SK-N-SH treated with all-trans-retinoic acid at 6 μM for 48 hours (cell line): Measurements from ENCODE around the gene FAM8A1.

ENCODE experiments used
- ARNTL ChIP-seq: fragments of 450-650 bp; formaldehyde crosslinking; IDR thresholded peaks from 2 replicates; pipeline ENCODE4 v1.5.0; 2020; ENCODE audit warnings: low read depth, mild to moderate bottlenecking, moderate library complexity, borderline replicate concordance
- CSRNP3 ChIP-seq: fragments of 250-450 bp; sonication (Bioruptor Pico); IDR thresholded peaks from 2 replicates; pipeline ENCODE4 v1.5.1; 2021; ENCODE audit warnings: mild to moderate bottlenecking, moderate library complexity
- ESRRG ChIP-seq: fragments of 250-450 bp; sonication (Bioruptor Pico); IDR thresholded peaks from 2 replicates; pipeline ENCODE4 v1.6.1; 2021; ENCODE audit warnings: mild to moderate bottlenecking
- ISL1 ChIP-seq: fragments of 250-450 bp; sonication (Bioruptor Pico); IDR thresholded peaks from 2 replicates; pipeline ENCODE4 v2.1.2; 2022; ENCODE audit warnings: mild to moderate bottlenecking, moderate library complexity
- PATZ1 ChIP-seq: fragments of 250-450 bp; sonication (Bioruptor Pico); IDR thresholded peaks from 2 replicates; pipeline ENCODE4 v1.8.0; 2020; ENCODE audit warnings: mild to moderate bottlenecking, moderate library complexity, borderline replicate concordance
- POU6F1 ChIP-seq: fragments of 250-450 bp; sonication (Bioruptor Pico); IDR thresholded peaks from 2 replicates; pipeline ENCODE4 v1.8.0; 2021; ENCODE audit warnings: low read depth, mild to moderate bottlenecking, moderate library complexity, borderline replicate concordance
- RARB ChIP-seq: fragments of 250-450 bp; sonication (Bioruptor Pico); IDR thresholded peaks from 2 replicates; pipeline ENCODE4 v1.8.0; 2021; ENCODE audit warnings: mild to moderate bottlenecking, moderate library complexity
- TCF4 ChIP-seq: fragments of 250-450 bp; sonication (Bioruptor Pico); IDR thresholded peaks from 2 replicates; pipeline ENCODE4 v1.8.0; 2021; ENCODE audit warnings: mild to moderate bottlenecking, moderate library complexity, borderline replicate concordance
- TOX ChIP-seq: fragments of 250-450 bp; sonication (Bioruptor Pico); IDR thresholded peaks from 2 replicates; pipeline ENCODE4 v1.8.0; 2021; ENCODE audit warnings: mild to moderate bottlenecking, moderate library complexity, borderline replicate concordance
- ZFP3 ChIP-seq: fragments of 250-450 bp; sonication (Bioruptor Pico); IDR thresholded peaks from 2 replicates; pipeline ENCODE4 v1.5.0; 2020; ENCODE audit warnings: mild to moderate bottlenecking, moderate library complexity
- ZFP30 ChIP-seq: fragments of 450-650 bp; formaldehyde crosslinking; IDR thresholded peaks from 2 replicates; pipeline ENCODE4 v1.5.0; 2022; ENCODE audit warnings: mild to moderate bottlenecking, moderate library complexity
- ZNF565 ChIP-seq: fragments of 450-650 bp; formaldehyde crosslinking; conservative IDR thresholded peaks from 2 replicates; pipeline ENCODE4 v1.5.0; 2020; ENCODE audit warnings: low read depth, mild to moderate bottlenecking, moderate library complexity
- ZNF70 ChIP-seq: fragments of 450-650 bp; formaldehyde crosslinking; IDR thresholded peaks from 2 replicates; pipeline ENCODE4 v1.5.0; 2020; ENCODE audit warnings: mild to moderate bottlenecking, moderate library complexity
- ZNF8 ChIP-seq: fragments of 450-650 bp; formaldehyde crosslinking; IDR thresholded peaks from 2 replicates; pipeline ENCODE4 v1.5.0; 2020; ENCODE audit warnings: mild to moderate bottlenecking, moderate library complexity

DNA sequence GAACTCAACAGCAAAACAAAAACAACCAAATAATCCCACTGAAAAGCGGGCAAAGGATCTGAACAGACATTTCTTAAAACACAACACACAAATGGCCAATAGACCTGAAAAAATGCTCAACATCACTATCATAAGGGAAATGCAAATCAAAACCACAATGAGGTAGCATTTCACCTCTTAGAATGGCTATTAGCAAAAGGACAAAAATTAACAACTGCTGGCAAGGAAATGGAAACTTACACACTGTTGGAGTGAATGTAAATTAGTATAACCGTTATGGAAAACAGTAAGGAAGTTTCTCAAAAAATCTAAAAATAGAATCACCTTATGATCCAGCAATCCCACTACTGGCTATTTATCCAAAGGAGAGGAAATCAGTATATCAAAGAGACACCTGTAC is 20.9 kb downstream of the FAM8A1 start:
- TF ChIP-seq POU6F1 (no peak), PATZ1 (CRISPR knock-in tag) (no peak), RARB (CRISPR knock-in tag) (no peak), TOX (CRISPR knock-in tag) (no peak), ZNF70 (no peak), TCF4 (CRISPR knock-in tag) (no peak), CSRNP3 (CRISPR knock-in tag) (no peak), ESRRG (no peak), ZNF565 (CRISPR knock-in tag) (no peak), ZNF8 (CRISPR knock-in tag) (no peak), ARNTL (no peak), ZFP30 (CRISPR knock-in tag) (no peak), ISL1 (CRISPR knock-in tag) (no peak), ZFP3 (CRISPR knock-in tag) (no peak)
